Activated CD8-positive, alpha-beta memory T cell treated with anti-CD3 and anti-CD28 coated beads, Interleukin-2, amount 50 U/mL, for 1 hour (primary cell): ENCODE data around the gene TCF12.

Experiments used
- DNase-seq: peaks from one replicate; pipeline ENCODE4 v3.0.0-alpha.2; 2020; ENCODE audit errors: extremely low read depth

Gene TCF12

GRCh38 chr15:57320631-57321220, 402.3 kb downstream of the TCF12 start:
- DNase-seq, result no peak

- DNase-seq, result no peak
These were observed 403.0 kb downstream of the TCF12 start for GRCh38 chr15:57321485-57321884.

DNA sequence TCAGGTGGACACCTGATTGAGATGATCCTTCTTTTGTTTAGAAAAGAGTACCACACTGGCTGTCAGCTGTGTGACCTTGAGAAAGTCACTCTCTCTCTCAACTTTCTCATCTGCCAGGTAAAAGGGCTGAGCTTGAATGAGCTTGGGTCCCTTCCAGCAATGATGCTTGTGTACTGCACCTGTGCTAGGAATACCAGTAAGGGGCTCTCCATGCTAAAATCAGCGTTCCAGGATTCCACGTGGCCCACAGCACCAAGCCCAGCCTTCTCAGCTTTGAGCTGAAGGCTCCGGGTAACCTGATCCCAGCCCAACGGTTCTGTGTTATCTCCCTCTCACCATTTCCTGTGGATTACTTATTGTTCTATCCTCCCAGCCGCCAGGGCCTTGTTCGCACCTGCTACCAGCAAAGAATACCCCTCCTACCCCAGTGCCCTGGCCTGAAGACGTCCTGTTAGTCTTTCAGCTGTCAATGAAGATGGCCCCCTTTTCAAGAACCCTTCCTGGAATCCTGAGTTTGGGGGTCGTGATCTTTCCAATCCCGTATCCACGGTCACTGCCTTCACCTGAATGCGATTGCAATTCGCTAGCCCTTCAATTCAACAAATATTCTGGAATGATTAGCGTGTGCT, 403.6 kb downstream of the TCF12 start:
- DNase-seq, result no peak

GRCh38 chr15:57322602-57323250, 404.3 kb downstream of the TCF12 start:
- no peak for DNase-seq

- no peak for DNase-seq
These were observed 404.9 kb downstream of the TCF12 start for GRCh38 chr15:57323299-57323805.

GRCh38 chr15:57323806-57324589, 405.6 kb downstream of the TCF12 start:
- no peak for DNase-seq

DNA sequence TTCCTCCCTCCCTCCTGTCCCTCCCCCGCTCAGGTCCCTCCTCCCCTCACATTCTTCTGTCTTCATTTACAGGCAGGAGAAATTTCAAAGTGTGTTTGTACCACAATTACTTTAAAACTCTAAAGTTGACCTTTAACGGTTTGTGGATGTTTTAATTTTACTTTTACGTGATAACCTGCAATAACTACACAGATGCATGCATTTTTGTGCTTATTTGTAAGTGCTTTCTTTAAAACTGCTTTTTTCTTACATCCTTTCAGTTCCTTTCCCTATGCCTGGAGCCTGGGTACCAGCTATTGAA, 406.1 kb downstream of the TCF12 start:
- no peak for DNase-seq

GRCh38 chr15:57324944-57325679, 406.7 kb downstream of the TCF12 start:
- DNase-seq, result no peak

DNA sequence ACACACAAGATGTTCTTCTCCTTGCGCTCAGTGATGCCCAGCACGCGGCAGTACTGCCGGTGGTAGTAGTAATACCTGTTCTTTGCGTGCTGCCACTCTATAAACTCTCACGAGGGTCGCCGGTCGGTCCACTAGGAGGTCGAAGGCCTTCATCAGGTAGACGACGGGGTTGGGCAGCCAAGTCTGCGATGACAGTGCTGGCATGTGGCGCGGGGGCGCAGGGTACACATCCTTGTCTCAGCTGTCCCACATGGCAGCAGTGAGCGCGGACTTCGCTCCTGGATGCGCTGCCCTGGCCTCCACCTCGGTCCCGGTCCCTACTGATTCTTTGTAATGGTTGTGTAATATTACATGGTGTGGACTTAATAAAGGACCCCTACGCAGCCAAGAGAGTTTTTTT, 407.8 kb downstream of the TCF12 start:
- no peak for DNase-seq

- no peak for DNase-seq
These were observed 409.6 kb downstream of the TCF12 start for GRCh38 chr15:57327985-57328471.

- DNase-seq, result no peak
These were observed 410.0 kb downstream of the TCF12 start for GRCh38 chr15:57328479-57328878.

DNA sequence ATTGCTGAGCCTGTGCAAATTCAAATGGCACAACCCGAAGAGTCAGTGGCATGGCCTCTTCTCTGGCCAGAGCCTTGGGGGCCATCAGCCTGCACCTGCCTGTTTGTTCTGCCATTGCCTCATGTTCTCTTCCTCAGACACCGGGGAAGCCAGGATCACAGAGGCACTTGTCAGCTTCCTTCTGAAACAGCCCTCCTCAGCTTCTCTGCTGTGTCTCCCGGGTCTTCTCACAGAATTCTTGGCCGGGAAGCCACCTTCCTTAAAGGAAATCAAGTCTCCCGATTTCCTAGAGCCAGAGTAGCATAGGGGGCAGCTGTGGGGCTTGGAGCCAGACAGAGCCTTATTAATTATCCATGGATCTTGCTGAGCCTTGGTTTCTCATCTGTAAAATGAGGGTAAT, 410.5 kb downstream of the TCF12 start:
- no peak for DNase-seq

DNA sequence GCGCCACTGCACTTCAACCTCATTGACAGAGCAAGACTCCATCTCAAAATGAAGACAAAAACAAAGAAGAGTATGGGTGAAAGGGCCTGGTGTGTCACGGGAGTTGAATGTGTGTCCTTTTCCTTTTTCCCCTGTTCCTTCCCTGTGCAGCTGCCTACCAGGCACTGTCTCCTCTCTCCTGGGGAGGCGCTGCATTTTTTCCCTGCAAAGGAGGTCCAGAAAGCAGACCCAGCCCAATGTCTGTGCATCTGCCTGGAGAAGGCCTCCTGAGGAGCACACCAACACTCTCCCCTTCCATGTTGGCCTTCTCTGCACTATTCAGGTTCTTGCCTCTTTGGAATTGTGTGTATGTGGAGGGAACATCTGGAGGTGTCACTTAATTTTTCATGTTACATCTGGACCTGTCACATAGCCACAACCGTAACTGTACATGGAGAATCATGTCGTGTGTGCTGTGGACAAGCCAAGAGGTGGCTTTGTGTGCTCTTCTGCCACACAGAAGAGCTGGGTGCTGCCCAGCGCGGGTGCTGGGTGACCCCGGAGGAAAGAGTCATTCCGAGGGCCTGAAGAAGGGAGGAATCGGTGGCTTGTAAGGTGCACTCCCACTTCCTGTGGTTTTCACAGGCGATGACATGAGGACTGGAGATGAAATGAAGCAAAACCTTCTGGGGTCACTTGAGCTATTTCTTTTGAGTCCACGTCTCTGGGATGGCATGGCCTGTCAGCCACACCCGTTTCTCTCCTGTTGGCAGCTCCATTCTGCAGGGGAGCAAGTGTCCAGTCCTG, 411.3 kb downstream of the TCF12 start:
- no peak for DNase-seq

DNA sequence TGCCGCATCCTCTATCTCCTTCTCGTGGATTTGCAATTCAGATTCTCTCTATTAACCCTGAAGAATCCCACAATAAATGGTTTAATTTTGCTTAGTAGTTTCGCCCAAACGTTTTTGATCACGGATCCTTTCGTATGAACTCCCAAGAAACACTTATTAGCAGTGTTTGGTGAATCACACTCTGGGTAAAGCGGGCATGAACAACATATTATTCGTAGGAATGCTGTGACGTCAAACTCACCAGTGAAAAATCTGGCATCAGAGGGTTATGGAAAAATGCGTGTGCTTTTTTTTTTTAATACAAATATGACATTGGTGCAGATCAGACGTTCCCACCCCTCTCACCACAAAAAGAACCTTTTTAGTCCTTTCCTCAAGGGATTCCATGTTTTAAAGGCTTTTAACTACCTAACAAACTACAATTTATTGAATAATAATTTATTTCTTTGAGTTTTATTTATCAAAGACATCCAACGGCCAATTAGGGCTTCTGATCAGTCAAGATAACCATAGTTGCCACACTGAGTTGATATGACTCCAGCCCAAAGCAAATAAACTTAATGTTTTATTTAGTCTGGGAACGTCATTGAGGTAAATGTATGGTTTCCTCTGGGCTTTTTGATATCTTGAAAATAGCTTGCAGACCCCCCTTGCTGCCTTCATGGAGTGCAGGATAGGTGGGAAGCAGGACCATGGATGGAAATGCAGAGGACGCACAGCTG, 412.3 kb downstream of the TCF12 start:
- DNase-seq, result no peak

- DNase-seq, result no peak
These were observed 413.9 kb downstream of the TCF12 start for GRCh38 chr15:57332326-57332725.

- no peak for DNase-seq
These were observed 415.0 kb downstream of the TCF12 start for GRCh38 chr15:57333487-57333886.

- DNase-seq, result no peak
These were observed 415.8 kb downstream of the TCF12 start for GRCh38 chr15:57334257-57334656.

GRCh38 chr15:57335293-57335715, 416.9 kb downstream of the TCF12 start:
- no peak for DNase-seq

- no peak for DNase-seq
These were observed 417.3 kb downstream of the TCF12 start for GRCh38 chr15:57335719-57336118.

DNA sequence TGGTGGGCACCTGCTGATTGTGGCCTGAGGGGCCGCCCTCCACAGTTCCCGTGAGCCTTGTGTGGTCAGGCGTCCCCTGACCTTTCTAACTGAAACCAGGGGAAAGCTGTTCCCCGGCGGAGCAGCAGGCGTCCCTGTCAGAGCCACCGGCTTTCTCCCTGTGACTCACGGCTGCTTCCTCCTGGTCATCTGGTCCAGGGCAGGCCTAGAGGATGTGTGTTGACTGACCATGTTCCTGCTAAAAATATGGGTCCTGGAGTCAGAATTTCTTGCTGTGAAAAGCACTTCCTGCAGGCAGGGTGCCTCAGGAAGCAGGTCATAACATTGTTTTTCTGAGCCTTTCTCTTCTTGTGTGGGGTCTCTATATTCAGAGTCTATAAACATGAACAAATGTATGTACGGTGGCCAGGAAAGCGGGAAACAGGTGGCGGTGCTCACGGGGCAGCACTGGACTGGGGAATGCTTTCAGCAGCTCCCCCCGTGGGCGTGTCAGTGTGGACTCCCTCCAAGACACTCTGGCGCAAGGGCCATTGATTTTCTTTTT, 419.5 kb downstream of the TCF12 start:
- DNase-seq, result no peak
